Liver (tissue), 9 donors: ENCODE data around the gene RAB14. TPM values are rescaled to one million over a fixed set of nuclear protein-coding genes. Genes with fewer than 3 reads are reported as not detected.

ENCODE experiments used
- DNase-seq: peaks from one replicate; pipeline ENCODE4 v3.0.0-alpha.2; 2017; ENCODE audit warnings: low spot score
- H3K27ac ChIP-seq, 2 donors: one replicate each; pipeline ENCODE4 v1.7.0; 2013; ENCODE audit warnings: inconsistent platforms in 2 of 2, low read length in 2 of 2, control low read depth in 1 of 2, low read depth in 1 of 2, mild to moderate bottlenecking in 1 of 2
- H3K27me3 ChIP-seq, 4 donors: one replicate each; pipeline versions ENCODE4 v1.6.1 to v1.7.0; 2013; ENCODE audit warnings: low read length in 3 of 4, inconsistent platforms in 1 of 4, mild to moderate bottlenecking in 1 of 4, moderate library complexity in 1 of 4; ENCODE audit not compliant: control insufficient read depth in 4 of 4, insufficient read depth in 4 of 4
- H3K36me3 ChIP-seq, 4 donors: one replicate each; pipeline versions ENCODE4 v1.6.1 to v1.7.0; 2013; ENCODE audit warnings: low read length in 3 of 4, mild to moderate bottlenecking in 3 of 4, low read depth in 1 of 4, moderate library complexity in 1 of 4; ENCODE audit not compliant: control insufficient read depth in 4 of 4, insufficient read depth in 3 of 4
- H3K4me1 ChIP-seq, 4 donors: one replicate each; pipeline versions ENCODE4 v1.6.1 to v1.7.0; 2013; ENCODE audit warnings: low read length in 3 of 4, mild to moderate bottlenecking in 3 of 4, moderate library complexity in 1 of 4; ENCODE audit not compliant: control insufficient read depth in 4 of 4, insufficient read depth in 4 of 4
- H3K4me3 ChIP-seq, 3 donors: one replicate each; pipeline versions ENCODE4 v1.6.1 to v1.7.0; 2013; ENCODE audit warnings: low read length in 3 of 3, control low read depth in 1 of 3, low read depth in 1 of 3, mild to moderate bottlenecking in 1 of 3
- H3K9ac ChIP-seq, 2 donors: one replicate each; pipeline ENCODE4 v1.7.0; 2013; ENCODE audit warnings: low read length in 2 of 2, mild to moderate bottlenecking in 2 of 2, moderate library complexity in 2 of 2, control low read depth in 1 of 2, low read depth in 1 of 2
- H3K9me3 ChIP-seq, 4 donors: one replicate each; pipeline versions ENCODE4 v1.6.1 to v1.7.0; 2013; ENCODE audit warnings: low read length in 3 of 4; ENCODE audit not compliant: control insufficient read depth in 4 of 4
- ATF3 ChIP-seq: IDR thresholded peaks from 2 replicates; pipeline ENCODE4 v1.6.1; 2016; ENCODE audit warnings: antibody characterized with exemption
- CTCF ChIP-seq: fragments of 150-350 bp; IDR thresholded peaks from 2 replicates; pipeline ENCODE4 v1.5.1; 2017; ENCODE audit warnings: improper control_type of control experiment, low read depth, low read length; ENCODE audit not compliant: missing input control
- FOXA1 ChIP-seq: IDR thresholded peaks from 2 replicates; pipeline ENCODE4 v1.6.1; 2016; ENCODE audit warnings: antibody characterized with exemption
- FOXA2 ChIP-seq: IDR thresholded peaks from 2 replicates; pipeline ENCODE4 v1.6.1; 2016; ENCODE audit warnings: antibody characterized with exemption
- HNF4A ChIP-seq, 2 donors: conservative IDR thresholded peaks; 2 replicates each; pipeline ENCODE4 v1.6.1; 2016; ENCODE audit warnings: antibody characterized with exemption in 2 of 2, mild to moderate bottlenecking in 2 of 2
- HNF4G ChIP-seq: IDR thresholded peaks from 2 replicates; pipeline ENCODE4 v1.6.1; 2016; ENCODE audit warnings: antibody characterized with exemption
- MAX ChIP-seq: IDR thresholded peaks from 2 replicates; pipeline ENCODE4 v1.6.1; 2016; ENCODE audit warnings: antibody characterized with exemption
- RAD21 ChIP-seq, 2 donors: IDR thresholded peaks; 2 replicates each; pipeline ENCODE4 v1.6.1; 2016; ENCODE audit warnings: antibody characterized with exemption in 2 of 2, mild to moderate bottlenecking in 2 of 2
- REST ChIP-seq: IDR thresholded peaks from 2 replicates; pipeline ENCODE4 v1.6.1; 2016; ENCODE audit warnings: antibody characterized with exemption, mild to moderate bottlenecking
- YY1 ChIP-seq: IDR thresholded peaks from 2 replicates; pipeline ENCODE4 v1.6.1; 2016; ENCODE audit warnings: antibody characterized with exemption, mild to moderate bottlenecking
- ZBTB33 ChIP-seq: IDR thresholded peaks from 2 replicates; pipeline ENCODE4 v1.6.1; 2016; ENCODE audit warnings: antibody characterized with exemption
- WGBS: extraction: QIAGEN DNeasy Blood & Tissue Kit; methylation state at CpG from one replicate; pipeline ENCODE4 v1.1.7; 2013; 5-methylcytosine and 5-hydroxymethylcytosine counted together
- polyA plus RNA-seq, 2 donors: library from polyadenylated mRNA; stranded (reverse) in 1 of 2; unstranded in 1 of 2; fragments of 200-250 nt in 1 of 2; fragments of >200 nt in 1 of 2; fragmentation: Nextera tagmentation in 1 of 2; extraction: Ambion mirVana in 1 of 2; gene quantifications; one replicate each; pipeline versions ENCODE4 v1.2.1 to v1.2.3, GENCODE V29; 2013 to 2015
- total RNA-seq, 2 donors: library from RNA; depleted of rRNA; stranded (reverse); fragments of >200 nt; gene quantifications; one replicate each; pipeline ENCODE4 v1.2.3, GENCODE V29; 2014
- donor health status: healthy.
- donor health status: healthy.
- donor health status: healthy.
- donor health status: healthy.
- donor health status: healthy.

Gene RAB14
- total and polyA plus RNA-seq, 4 donors = 25.9 to 48.2 (median 36.5) TPM

GRCh38 chr9:121171236-121171635 is 30.4 kb downstream of the RAB14 start:
- no peaks in the 10 kb centered on the region for H3K9me3 ChIP-seq
- no peak overlapping the region for H3K27ac ChIP-seq
- 96% methylated on average over 5 of the region's 5 CpGs for WGBS
- H3K36me3 ChIP-seq = peaks cover 0 to 23% (median 18%) of the 10 kb centered on the region in 4 donors
- TF ChIP-seq HNF4A (conservative IDR thresholded peaks at IDR 0.05) (no peak), FOXA1 (no peak), REST (no peak), ZBTB33 (no peak), HNF4G (no peak), MAX (no peak)
- no peaks in the 10 kb centered on the region for H3K4me1 ChIP-seq
- no peaks in the 10 kb centered on the region for H3K27me3 ChIP-seq
- DNase-seq = no peak
- H3K9ac ChIP-seq = no peak overlapping the region
- H3K4me3 ChIP-seq = no peak overlapping the region

- Histone ChIP-seq H3K36me3 (peaks cover 0 to 26% (median 19%) of the 10 kb centered on the region in 4 donors), H3K27ac (no peak overlapping the region), H3K9me3 (no peaks in the 10 kb centered on the region), H3K4me3 (no peak overlapping the region), H3K4me1 (no peaks in the 10 kb centered on the region), H3K27me3 (no peaks in the 10 kb centered on the region), H3K9ac (no peak overlapping the region)
- DNase-seq = no peak
- 84% methylated on average over 3 of the region's 3 CpGs for WGBS
- TF ChIP-seq YY1 (no peak), RAD21 (IDR thresholded peaks at IDR 0.05) (peak; percentile 45 to 72), FOXA2 (no peak), CTCF (peak; percentile 48)
These were observed 32.5 kb downstream of the RAB14 start for GRCh38 chr9:121169094-121169601.

- DNase-seq = no peak
- H3K27me3 ChIP-seq = no peaks in the 10 kb centered on the region
- no peak for TF ChIP-seq YY1
- no peak for TF ChIP-seq ATF3
- H3K36me3 ChIP-seq = peaks cover 0 to 18% (median 11%) of the 10 kb centered on the region in 4 donors
- no peak overlapping the region for H3K4me3 ChIP-seq
- no peak overlapping the region for H3K9ac ChIP-seq
- H3K27ac ChIP-seq = no peak overlapping the region
- WGBS = 97% methylated on average over 2 of the region's 2 CpGs
- no peaks in the 10 kb centered on the region for H3K4me1 ChIP-seq
- no peaks in the 10 kb centered on the region for H3K9me3 ChIP-seq
These were observed 33.6 kb downstream of the RAB14 start for GRCh38 chr9:121168052-121168451.
